HG02642 (cell line): ENCODE measurements around the gene KCNK15.

Experiments
- ATAC-seq: cut with Tn5 transposase; IDR thresholded peaks from one replicate; pipeline ENCODE4 v1.9.1; 2021; ENCODE audit warnings: mild to moderate bottlenecking; ENCODE audit not compliant: unreplicated experiment, poor library complexity

Gene KCNK15

GRCh38 chr20:44781118-44781517, 35.5 kb downstream of the KCNK15 start:
- ATAC-seq: no peak

GRCh38 chr20:44781791-44782190, 36.1 kb downstream of the KCNK15 start:
- no peak for ATAC-seq

GRCh38 chr20:44784688-44785087, 39.0 kb downstream of the KCNK15 start:
- no peak for ATAC-seq

GRCh38 chr20:44785768-44786167, 40.1 kb downstream of the KCNK15 start:
- ATAC-seq: no peak

- ATAC-seq: no peak
These were observed 41.6 kb downstream of the KCNK15 start for GRCh38 chr20:44787299-44787698.

GRCh38 chr20:44788706-44789456, 43.2 kb downstream of the KCNK15 start:
- no peak for ATAC-seq

GRCh38 chr20:44790638-44791393, 45.2 kb downstream of the KCNK15 start:
- no peak for ATAC-seq

GRCh38 chr20:44792796-44793195, 47.1 kb downstream of the KCNK15 start:
- ATAC-seq: no peak

- ATAC-seq: no peak
These were observed 50.2 kb downstream of the KCNK15 start for GRCh38 chr20:44795836-44796235.

- no peak for ATAC-seq
These were observed 50.6 kb downstream of the KCNK15 start for GRCh38 chr20:44796311-44796710.

- no peak for ATAC-seq
These were observed 51.2 kb downstream of the KCNK15 start for GRCh38 chr20:44796758-44797457.

- no peak for ATAC-seq
These were observed 54.0 kb downstream of the KCNK15 start for GRCh38 chr20:44799691-44800090.

GRCh38 chr20:44800391-44801046, 54.9 kb downstream of the KCNK15 start:
- ATAC-seq: no peak
